GM19193 (cell line): Measurements from ENCODE around the gene ARID3B.

Source experiments
- POLR2A ChIP-seq: IDR thresholded peaks from 4 replicates; pipeline ENCODE4 v1.6.1; 2011; ENCODE audit not compliant: insufficient read depth, insufficient read length; ENCODE audit errors: extremely low read depth

The ARID3B gene

DNA sequence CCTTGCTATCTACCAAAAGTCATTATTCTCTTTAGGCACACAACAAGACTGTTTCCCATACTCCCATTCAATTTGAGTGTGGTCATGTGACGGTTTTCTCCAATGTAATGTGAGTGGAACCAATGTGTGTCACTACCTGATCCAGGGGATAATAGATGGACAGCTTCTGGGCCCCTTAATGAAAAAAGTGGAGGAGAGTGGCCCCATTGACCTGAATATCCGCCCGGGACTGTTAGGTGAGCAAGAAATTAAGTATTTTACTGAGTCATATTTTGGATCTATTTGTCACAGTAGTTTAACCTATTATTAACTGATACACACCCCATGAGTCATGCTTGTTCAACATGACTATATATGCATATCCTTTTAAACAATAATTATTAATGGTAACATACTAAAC lies 15.1 kb upstream of the ARID3B start:
- TF ChIP-seq POLR2A, result no peak

- no peak for TF ChIP-seq POLR2A
Measured at GRCh38 chr15:74528876-74529275, 12.1 kb upstream of the ARID3B start.

DNA sequence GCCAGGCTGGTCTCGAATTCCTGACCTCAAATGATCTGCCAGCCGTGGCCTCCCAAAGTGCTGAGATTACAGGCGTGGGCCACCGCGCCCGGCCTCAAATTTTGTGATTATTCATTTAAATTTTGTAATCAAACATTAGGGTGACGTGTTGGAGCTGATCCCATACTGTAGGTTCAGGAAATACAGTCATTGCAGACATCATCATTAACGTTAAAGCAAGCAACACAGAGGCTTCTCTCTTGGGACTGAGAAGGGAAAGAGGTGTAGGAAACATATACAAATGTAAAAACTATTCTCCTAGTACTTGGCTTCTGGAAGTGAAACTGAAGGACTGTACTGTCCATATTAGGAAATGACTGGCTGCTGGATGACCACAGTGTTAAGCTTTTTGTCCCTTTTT lies 11.1 kb upstream of the ARID3B start:
- TF ChIP-seq POLR2A, result no peak

GRCh38 chr15:74530771-74531143 lies 10.3 kb upstream of the ARID3B start:
- no peak for TF ChIP-seq POLR2A

DNA sequence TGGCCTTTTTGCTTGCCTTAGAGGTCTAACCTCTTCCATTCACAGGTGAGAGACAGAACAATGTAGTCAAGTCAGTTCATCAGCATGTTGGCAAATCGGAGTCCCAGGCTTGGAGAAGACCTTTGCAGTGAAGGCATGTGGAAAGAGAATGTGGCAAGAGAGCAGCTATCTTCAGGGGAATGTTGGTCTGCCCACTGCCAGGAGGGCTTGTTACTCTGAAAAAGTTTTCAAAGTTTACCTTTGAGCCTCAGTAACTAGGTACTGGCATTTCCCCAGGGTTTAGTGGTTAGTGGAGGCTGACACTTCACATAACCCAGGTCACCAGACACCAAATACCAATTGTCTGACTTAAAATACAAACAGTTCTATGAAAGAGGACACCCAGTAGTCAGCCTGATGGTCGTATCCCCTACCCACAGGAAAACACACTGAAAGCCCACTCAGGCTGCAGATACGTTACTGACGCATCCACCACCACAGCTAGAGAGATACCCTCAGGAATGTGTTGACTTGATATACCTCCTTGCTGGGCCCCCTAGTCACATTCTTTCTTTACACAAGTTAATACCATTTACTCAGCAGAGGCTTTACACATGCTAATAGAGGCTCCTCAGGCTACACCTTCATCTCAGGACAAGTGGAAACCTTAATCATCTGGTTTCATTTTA lies 9.7 kb upstream of the ARID3B start:
- no peak for TF ChIP-seq POLR2A

DNA sequence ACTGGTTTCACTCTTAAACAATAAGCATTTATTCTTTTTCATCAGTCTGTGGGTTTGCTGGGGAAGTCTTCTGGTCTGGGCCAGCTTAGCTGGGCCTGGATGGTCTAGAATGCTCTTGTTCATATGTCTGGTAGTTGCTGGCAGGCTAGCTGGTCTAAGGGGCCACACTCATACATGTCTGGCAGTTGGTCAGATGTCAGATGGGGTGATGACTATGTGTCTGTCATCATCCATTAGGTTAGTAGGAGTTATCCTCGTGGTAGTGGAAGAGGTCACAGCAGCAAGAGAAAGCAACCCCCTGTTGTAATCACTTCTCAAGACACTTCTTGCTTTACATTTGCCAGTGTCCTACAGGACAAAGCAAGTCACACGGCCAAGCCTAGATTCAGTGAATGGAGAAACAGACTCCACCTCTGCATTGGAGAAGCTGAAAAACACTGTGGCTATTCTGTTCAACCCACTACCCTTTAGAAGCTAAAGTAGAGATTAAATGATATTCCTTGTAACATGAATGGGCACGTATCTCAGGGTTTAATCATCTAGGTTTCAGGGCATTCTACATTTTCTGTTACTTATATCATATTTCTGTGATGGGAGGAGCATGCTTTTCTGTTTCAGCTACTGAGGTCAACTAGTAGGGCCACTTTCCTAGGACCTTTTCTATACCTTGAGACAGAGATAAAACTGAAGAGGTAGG lies 5.5 kb upstream of the ARID3B start:
- no peak for TF ChIP-seq POLR2A

DNA sequence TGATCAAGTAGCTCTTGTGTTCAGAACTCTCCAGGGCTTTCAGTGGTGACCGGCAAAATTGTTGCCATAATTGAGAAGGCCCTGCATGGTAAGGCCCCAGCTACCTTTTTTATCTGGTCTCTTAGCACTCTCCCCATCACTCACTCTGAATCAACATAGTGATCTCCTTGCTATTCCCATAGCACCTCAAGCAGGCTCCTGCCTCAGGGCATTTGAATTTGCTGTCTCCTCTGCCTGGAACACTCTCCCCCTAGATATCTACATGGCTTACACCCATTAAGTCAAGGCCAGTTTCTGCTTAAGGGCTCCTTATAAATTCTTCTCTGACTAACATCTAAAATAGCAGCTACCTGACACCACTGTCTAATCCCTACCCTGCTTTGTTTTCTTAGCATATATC lies 3.3 kb upstream of the ARID3B start:
- TF ChIP-seq POLR2A, result no peak

DNA sequence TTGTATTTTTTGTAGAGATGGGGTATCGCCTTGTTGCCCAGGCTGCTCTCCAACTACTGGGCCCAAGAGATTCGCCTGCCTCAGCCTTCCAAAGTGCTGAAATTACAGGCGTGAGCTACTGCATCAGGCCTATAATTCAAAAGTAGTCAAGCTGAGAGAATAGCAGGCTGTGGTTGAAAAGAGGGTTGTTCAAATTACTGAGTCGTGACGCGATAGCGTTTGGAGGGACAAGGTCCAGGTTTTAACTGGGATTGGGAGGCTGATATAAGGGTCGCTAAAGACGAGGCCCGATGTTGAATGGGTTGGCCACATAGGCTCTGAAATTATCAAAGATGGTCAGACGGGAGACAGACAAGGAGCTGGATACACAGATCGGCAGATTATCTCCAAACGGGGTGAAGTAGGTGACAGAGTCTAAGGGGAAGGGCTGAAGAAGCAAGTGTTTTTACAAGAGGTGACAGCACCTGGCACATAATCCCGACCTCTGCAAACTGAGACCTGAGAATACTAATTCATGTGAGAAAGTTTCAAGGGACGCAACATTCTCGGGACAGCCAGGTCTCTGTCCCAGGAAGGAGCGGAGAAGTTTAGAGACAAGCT lies 759 bp upstream of the ARID3B start:
- TF ChIP-seq POLR2A, result no peak

GRCh38 chr15:74541494-74542165 lies 610 bp downstream of the ARID3B start:
- TF ChIP-seq POLR2A, result no peak

DNA sequence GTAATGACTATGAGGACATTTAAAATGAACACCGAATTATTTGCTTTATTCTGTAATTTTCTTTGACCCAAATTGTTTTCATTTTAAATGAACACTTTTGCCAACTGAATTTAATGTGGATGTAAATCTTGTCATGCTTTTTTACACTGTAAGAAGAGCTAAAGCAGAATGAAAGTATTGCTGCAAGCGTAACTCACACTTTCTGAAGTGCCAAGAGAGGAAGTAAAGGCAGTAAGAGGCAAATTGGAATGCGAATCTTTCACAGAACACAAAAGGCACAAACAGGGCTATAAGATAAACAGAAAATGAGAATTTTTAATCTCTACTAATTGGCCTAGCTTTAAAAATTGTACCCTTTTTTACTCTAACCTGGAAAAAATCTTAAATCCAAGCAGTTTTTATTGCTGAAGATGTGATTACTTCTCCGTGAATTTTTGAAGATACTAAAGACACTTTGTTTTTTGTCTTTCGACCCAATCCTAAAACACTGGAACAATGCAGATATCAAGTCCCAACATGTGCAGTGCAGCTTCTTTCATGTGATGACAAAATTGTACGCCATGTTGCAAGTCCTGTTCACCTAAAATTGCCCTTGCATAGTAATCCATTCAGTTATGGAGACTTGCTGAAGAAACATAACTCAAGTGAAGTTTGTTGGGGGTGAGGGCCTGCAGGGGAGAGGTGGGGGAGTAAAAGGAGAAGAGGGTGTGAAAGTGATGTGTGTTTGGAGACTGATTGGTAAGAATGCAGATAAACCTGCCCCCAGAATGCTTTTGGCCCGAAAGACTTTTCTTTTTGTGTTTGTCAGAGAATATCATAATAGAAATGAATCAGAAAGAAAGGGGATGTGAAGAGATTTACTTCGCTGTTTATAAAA lies 1.4 kb downstream of the ARID3B start:
- no peak for TF ChIP-seq POLR2A

DNA sequence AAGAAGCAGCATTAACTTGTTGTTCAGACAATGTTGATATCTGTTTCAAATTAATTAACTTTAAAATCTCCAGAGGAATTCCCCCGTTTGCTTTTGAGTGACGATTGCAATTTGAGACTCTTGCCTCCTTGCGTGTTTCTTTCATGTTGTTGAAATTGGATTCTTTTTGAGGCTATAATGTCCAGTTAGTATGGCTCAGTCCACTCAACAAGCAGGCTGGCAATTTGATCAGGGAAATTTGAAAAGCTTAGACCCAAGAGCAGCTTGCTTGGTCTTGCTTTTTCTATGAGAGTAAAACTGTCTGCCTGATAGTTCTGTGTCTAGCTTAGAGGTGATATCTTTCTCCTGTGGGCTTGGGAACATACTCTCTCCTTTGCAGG lies 2.0 kb downstream of the ARID3B start:
- TF ChIP-seq POLR2A, result no peak

DNA sequence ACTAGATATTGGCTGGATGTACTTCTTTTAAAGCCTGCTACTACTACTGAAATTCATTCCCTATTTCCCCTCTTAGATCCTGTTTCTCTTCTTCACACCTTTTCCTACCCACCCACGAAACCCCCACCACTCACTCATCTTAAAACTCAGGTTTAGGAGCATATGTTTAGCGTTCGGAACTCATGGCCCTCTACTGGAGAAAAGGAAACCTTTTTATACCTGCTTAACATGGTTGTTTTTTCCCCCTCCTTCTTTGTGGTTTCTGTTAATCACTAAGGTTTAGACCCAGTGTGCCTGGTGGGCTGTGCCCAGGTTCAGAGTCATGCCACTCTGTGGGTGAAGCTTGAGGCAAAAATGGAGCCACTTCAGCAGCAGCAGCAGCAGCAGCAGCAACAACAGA lies 2.6 kb downstream of the ARID3B start:
- TF ChIP-seq POLR2A, result no peak

DNA sequence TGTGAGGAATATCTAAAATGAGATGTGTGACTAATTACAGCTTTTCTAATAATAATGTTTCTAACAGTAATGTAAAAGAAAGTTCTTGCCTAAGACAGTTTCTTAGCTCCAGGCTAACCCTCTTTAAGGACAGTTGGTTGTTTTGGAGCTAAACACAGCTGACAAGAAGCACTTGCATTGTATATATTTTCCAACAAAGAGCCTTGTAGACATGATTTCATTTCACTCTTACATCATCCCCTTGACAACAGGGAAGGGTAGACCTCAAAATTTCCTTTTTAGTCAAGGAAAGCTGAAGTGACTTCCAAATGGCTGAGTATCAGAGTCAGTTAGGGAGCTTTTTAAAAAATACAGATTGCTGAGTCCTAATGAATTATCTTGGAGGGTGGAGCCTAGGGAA lies 4.1 kb downstream of the ARID3B start:
- TF ChIP-seq POLR2A, result no peak

- TF ChIP-seq POLR2A, result peak; percentile 39
Measured at GRCh38 chr15:74545776-74546656, 5.0 kb downstream of the ARID3B start.
